ENCODE results near the gene CBLB. TPM values are rescaled to one million over a fixed set of nuclear protein-coding genes. Genes with fewer than 3 reads are reported as not detected.

The CBLB gene
- total RNA-seq, 1 donor from 2014 or later = 45.9 TPM

- H3K27me3 ChIP-seq (ENCODE audit: insufficient read depth, low read length) = no peaks in the 10 kb centered on the region
- H3K9me3 Mint-ChIP-seq (ENCODE audit: unreplicated experiment) = no peaks in the 10 kb centered on the region
- no peak for DNase-seq (ENCODE audit: low read depth)
- no peak overlapping the region for H3K4me3 ChIP-seq (ENCODE audit: insufficient read depth, low read depth, low read length)
- no peak overlapping the region for H3K27ac Mint-ChIP-seq (ENCODE audit: unreplicated experiment)
- H3K36me3 Mint-ChIP-seq (ENCODE audit: low read depth, unreplicated experiment) = peaks cover 30% of the 10 kb centered on the region
- TF ChIP-seq, protein P1, sequence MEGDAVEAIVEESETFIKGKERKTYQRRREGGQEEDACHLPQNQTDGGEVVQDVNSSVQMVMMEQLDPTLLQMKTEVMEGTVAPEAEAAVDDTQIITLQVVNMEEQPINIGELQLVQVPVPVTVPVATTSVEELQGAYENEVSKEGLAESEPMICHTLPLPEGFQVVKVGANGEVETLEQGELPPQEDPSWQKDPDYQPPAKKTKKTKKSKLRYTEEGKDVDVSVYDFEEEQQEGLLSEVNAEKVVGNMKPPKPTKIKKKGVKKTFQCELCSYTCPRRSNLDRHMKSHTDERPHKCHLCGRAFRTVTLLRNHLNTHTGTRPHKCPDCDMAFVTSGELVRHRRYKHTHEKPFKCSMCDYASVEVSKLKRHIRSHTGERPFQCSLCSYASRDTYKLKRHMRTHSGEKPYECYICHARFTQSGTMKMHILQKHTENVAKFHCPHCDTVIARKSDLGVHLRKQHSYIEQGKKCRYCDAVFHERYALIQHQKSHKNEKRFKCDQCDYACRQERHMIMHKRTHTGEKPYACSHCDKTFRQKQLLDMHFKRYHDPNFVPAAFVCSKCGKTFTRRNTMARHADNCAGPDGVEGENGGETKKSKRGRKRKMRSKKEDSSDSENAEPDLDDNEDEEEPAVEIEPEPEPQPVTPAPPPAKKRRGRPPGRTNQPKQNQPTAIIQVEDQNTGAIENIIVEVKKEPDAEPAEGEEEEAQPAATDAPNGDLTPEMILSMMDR (IDR thresholded peaks at IDR 0.05; ENCODE audit: insufficient read depth, low read depth, low read length) = no peak
- TF ChIP-seq EZH2 (IDR thresholded peaks at IDR 0.05; ENCODE audit: insufficient read depth, low read length) = no peak
- no peak overlapping the region for H3K27ac ChIP-seq (ENCODE audit: low read depth, low read length)
- FAIRE-seq = no peak
- no peaks in the 10 kb centered on the region for H3K4me1 Mint-ChIP-seq (ENCODE audit: low read depth, unreplicated experiment)
- no peaks in the 10 kb centered on the region for H4K20me1 ChIP-seq (ENCODE audit: insufficient read depth, low read length)
- no peak overlapping the region for H2AFZ ChIP-seq (ENCODE audit: low read depth, low read length)
- H3K27me3 Mint-ChIP-seq (ENCODE audit: low read depth, unreplicated experiment) = no peaks in the 10 kb centered on the region
- H3K36me3 ChIP-seq (ENCODE audit: insufficient read depth, low read length) = peaks cover 22% of the 10 kb centered on the region
- H3K4me2 ChIP-seq (ENCODE audit: low read length) = no peak overlapping the region
- H3K79me2 ChIP-seq (ENCODE audit: insufficient read depth, low read length) = no peaks in the 10 kb centered on the region
- H3K4me1 ChIP-seq (ENCODE audit: insufficient read depth, low read length) = no peaks in the 10 kb centered on the region
- H3K9ac ChIP-seq (ENCODE audit: low read length) = no peak overlapping the region
- no peak overlapping the region for H3K4me3 Mint-ChIP-seq (ENCODE audit: unreplicated experiment)
- no peaks in the 10 kb centered on the region for H3K9me3 ChIP-seq (ENCODE audit: insufficient read depth, low read depth, low read length)
Measured at GRCh38 chr3:105714453-105714852, 154.4 kb downstream of the CBLB start.

DNA sequence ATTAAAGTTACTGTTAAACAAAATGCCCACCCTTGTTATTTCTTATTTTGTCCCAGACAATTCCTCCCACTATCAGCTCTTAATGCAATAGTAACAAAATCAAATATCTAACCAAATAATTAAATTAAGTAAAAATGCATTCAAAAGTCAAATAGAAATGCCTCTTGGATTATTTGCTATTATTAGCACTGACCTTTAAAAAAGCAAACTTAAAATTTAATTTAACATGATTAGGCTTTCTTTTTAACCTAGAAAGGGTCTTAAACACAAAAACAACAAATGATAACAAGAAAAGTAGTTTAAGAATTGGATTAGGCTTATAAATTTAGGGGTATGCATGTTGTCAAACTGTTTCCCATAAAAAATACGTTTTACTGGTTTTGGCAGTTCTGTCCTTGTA lies 159.8 kb downstream of the CBLB start:
- Histone ChIP-seq H2AFZ (ENCODE audit: low read depth, low read length) (no peak overlapping the region), H3K27me3 (ENCODE audit: insufficient read depth, low read length) (no peaks in the 10 kb centered on the region), H3K4me3 (ENCODE audit: insufficient read depth, low read depth, low read length) (no peak overlapping the region), H3K79me2 (ENCODE audit: insufficient read depth, low read length) (no peaks in the 10 kb centered on the region), H3K9me3 (ENCODE audit: insufficient read depth, low read depth, low read length) (no peaks in the 10 kb centered on the region), H4K20me1 (ENCODE audit: insufficient read depth, low read length) (no peaks in the 10 kb centered on the region), H3K4me2 (ENCODE audit: low read length) (no peak overlapping the region), H3K36me3 (ENCODE audit: insufficient read depth, low read length) (peaks cover 21% of the 10 kb centered on the region), H3K27ac (ENCODE audit: low read depth, low read length) (no peak overlapping the region), H3K9ac (ENCODE audit: low read length) (no peak overlapping the region), H3K4me1 (ENCODE audit: insufficient read depth, low read length) (no peaks in the 10 kb centered on the region)
- peaks cover 2% of the 10 kb centered on the region for H3K4me1 Mint-ChIP-seq (ENCODE audit: low read depth, unreplicated experiment)
- no peak for FAIRE-seq
- TF ChIP-seq, protein P1 (IDR thresholded peaks at IDR 0.05; ENCODE audit: insufficient read depth, low read depth, low read length) = no peak
- TF ChIP-seq EZH2 (IDR thresholded peaks at IDR 0.05; ENCODE audit: insufficient read depth, low read length) = no peak
- no peaks in the 10 kb centered on the region for H3K27me3 Mint-ChIP-seq (ENCODE audit: low read depth, unreplicated experiment)
- DNase-seq (ENCODE audit: low read depth) = no peak
- peaks cover 17% of the 10 kb centered on the region for H3K36me3 Mint-ChIP-seq (ENCODE audit: low read depth, unreplicated experiment)
- no peak overlapping the region for H3K4me3 Mint-ChIP-seq (ENCODE audit: unreplicated experiment)
- no peaks in the 10 kb centered on the region for H3K9me3 Mint-ChIP-seq (ENCODE audit: unreplicated experiment)
- no peak overlapping the region for H3K27ac Mint-ChIP-seq (ENCODE audit: unreplicated experiment)

GRCh38 chr3:105707009-105707408 lies 161.8 kb downstream of the CBLB start:
- Histone ChIP-seq H3K79me2 (ENCODE audit: insufficient read depth, low read length) (no peaks in the 10 kb centered on the region), H4K20me1 (ENCODE audit: insufficient read depth, low read length) (no peaks in the 10 kb centered on the region), H3K27me3 (ENCODE audit: insufficient read depth, low read length) (no peaks in the 10 kb centered on the region), H3K4me3 (ENCODE audit: insufficient read depth, low read depth, low read length) (no peak overlapping the region), H3K9ac (ENCODE audit: low read length) (no peak overlapping the region), H3K4me2 (ENCODE audit: low read length) (no peak overlapping the region), H2AFZ (ENCODE audit: low read depth, low read length) (no peak overlapping the region), H3K36me3 (ENCODE audit: insufficient read depth, low read length) (peaks cover 17% of the 10 kb centered on the region), H3K9me3 (ENCODE audit: insufficient read depth, low read depth, low read length) (no peaks in the 10 kb centered on the region), H3K27ac (ENCODE audit: low read depth, low read length) (no peak overlapping the region), H3K4me1 (ENCODE audit: insufficient read depth, low read length) (no peaks in the 10 kb centered on the region)
- H3K27ac Mint-ChIP-seq (ENCODE audit: unreplicated experiment) = no peak overlapping the region
- H3K9me3 Mint-ChIP-seq (ENCODE audit: unreplicated experiment) = no peaks in the 10 kb centered on the region
- TF ChIP-seq, protein P1 (IDR thresholded peaks at IDR 0.05; ENCODE audit: insufficient read depth, low read depth, low read length) = no peak
- TF ChIP-seq EZH2 (IDR thresholded peaks at IDR 0.05; ENCODE audit: insufficient read depth, low read length) = no peak
- H3K36me3 Mint-ChIP-seq (ENCODE audit: low read depth, unreplicated experiment) = peaks cover 15% of the 10 kb centered on the region
- DNase-seq (ENCODE audit: low read depth) = no peak
- H3K4me1 Mint-ChIP-seq (ENCODE audit: low read depth, unreplicated experiment) = peaks cover 2% of the 10 kb centered on the region
- no peak overlapping the region for H3K4me3 Mint-ChIP-seq (ENCODE audit: unreplicated experiment)
- H3K27me3 Mint-ChIP-seq (ENCODE audit: low read depth, unreplicated experiment) = no peaks in the 10 kb centered on the region
- no peak for FAIRE-seq

All from astrocyte (in vitro differentiated cells and primary cell).